Colonic mucosa (tissue), 4 donors: ENCODE measurements around the gene SLC38A5. TPM values are rescaled to one million over a fixed set of nuclear protein-coding genes. Genes with fewer than 3 reads are reported as not detected.

Experiments
- DNase-seq: peaks from one replicate; pipeline ENCODE4 v3.0.0-alpha.2; 2020
- H3K27ac ChIP-seq: fragments of 200-600 bp; one replicate; pipeline ENCODE4 v1.8.0; 2021
- H3K27me3 ChIP-seq: fragments of 200-600 bp; one replicate; pipeline ENCODE4 v1.8.0; 2021
- H3K36me3 ChIP-seq: fragments of 200-600 bp; one replicate; pipeline ENCODE4 v1.8.0; 2021
- H3K4me1 ChIP-seq: fragments of 200-600 bp; one replicate; pipeline ENCODE4 v1.8.0; 2021; ENCODE audit warnings: mild to moderate bottlenecking
- H3K4me3 ChIP-seq: fragments of 200-600 bp; one replicate; pipeline ENCODE4 v1.8.0; 2021
- H3K9ac ChIP-seq, 2 donors: one replicate each; pipeline ENCODE4 v1.7.0; 2013; ENCODE audit warnings: control low read depth in 2 of 2, low read depth in 2 of 2, low read length in 2 of 2
- H3K9me3 ChIP-seq: fragments of 200-600 bp; one replicate; pipeline ENCODE4 v1.8.0; 2021
- CTCF ChIP-seq: fragments of 200-600 bp; IDR thresholded peaks from one replicate; pipeline ENCODE4 v1.8.0; 2022; ENCODE audit warnings: antibody characterized with exemption, mild to moderate bottlenecking
- intact Hi-C: fragments of 100-400 bp; cut with DNase I; formaldehyde crosslinking; loops from one replicate; pipeline ENCODE4 v1.14.1; 2022
- total RNA-seq, 2 donors: library from RNA; stranded (reverse); fragmentation: NEBNext Ultra II Directional in 1 of 2; extraction: Animal tissue kit (Norgen Biotek cat#: 25700) in 1 of 2; gene quantifications; one replicate each; pipeline ENCODE4 v1.2.1, GENCODE V29; 2021
- donor health status: healthy.
- donor health status: DM: no; HTN: no; CAD: no.
- donor health status: DM: no; HTN: no; CAD: no.

Gene SLC38A5
- total RNA-seq, 2 donors from 2014 or later, result 18.8 to 89.3 TPM

GRCh38 chrX:48465336-48465933, 4.6 kb downstream of the SLC38A5 start:
- TF ChIP-seq CTCF, result no peak
- Histone ChIP-seq H3K4me3 (no peak overlapping the region), H3K4me1 (no peaks in the 10 kb centered on the region), H3K27ac (no peak overlapping the region), H3K9me3 (no peaks in the 10 kb centered on the region), H3K27me3 (no peaks in the 10 kb centered on the region), H3K36me3 (no peaks in the 10 kb centered on the region), H3K9ac (no peak overlapping the region)
- intact Hi-C loops, result no loop called here
- DNase-seq, result no peak

- no peak for TF ChIP-seq CTCF
- no peak overlapping the region for H3K9ac ChIP-seq
- no peak overlapping the region for H3K4me3 ChIP-seq
- H3K27me3 ChIP-seq, result no peaks in the 10 kb centered on the region
- DNase-seq, result no peak
- intact Hi-C loops, result no loop called here
- no peak overlapping the region for H3K27ac ChIP-seq
- no peaks in the 10 kb centered on the region for H3K4me1 ChIP-seq
- no peaks in the 10 kb centered on the region for H3K9me3 ChIP-seq
- no peaks in the 10 kb centered on the region for H3K36me3 ChIP-seq
Observed at GRCh38 chrX:48461830-48462229, 8.2 kb downstream of the SLC38A5 start.

GRCh38 chrX:48460606-48461005, 9.5 kb downstream of the SLC38A5 start:
- Histone ChIP-seq H3K27ac (no peak overlapping the region), H3K4me3 (no peak overlapping the region), H3K9ac (no peak overlapping the region), H3K36me3 (no peaks in the 10 kb centered on the region), H3K4me1 (no peaks in the 10 kb centered on the region), H3K9me3 (no peaks in the 10 kb centered on the region), H3K27me3 (no peaks in the 10 kb centered on the region)
- no peak for TF ChIP-seq CTCF
- no peak for DNase-seq
- intact Hi-C loops, result no loop called here

- TF ChIP-seq CTCF, result no peak
- DNase-seq, result no peak
- intact Hi-C loops, result no loop called here
- no peak overlapping the region for H3K27ac ChIP-seq
- no peaks in the 10 kb centered on the region for H3K36me3 ChIP-seq
- H3K4me1 ChIP-seq, result no peaks in the 10 kb centered on the region
- H3K9me3 ChIP-seq, result no peaks in the 10 kb centered on the region
- H3K27me3 ChIP-seq, result no peaks in the 10 kb centered on the region
- H3K4me3 ChIP-seq, result no peak overlapping the region
- H3K9ac ChIP-seq, result no peak overlapping the region
Observed at GRCh38 chrX:48460031-48460430, 10.0 kb downstream of the SLC38A5 start.

- intact Hi-C loops, result no loop called here
- no peak overlapping the region for H3K27ac ChIP-seq
- TF ChIP-seq CTCF, result no peak
- no peaks in the 10 kb centered on the region for H3K27me3 ChIP-seq
- no peak for DNase-seq
- H3K9ac ChIP-seq, result no peak overlapping the region
- H3K4me1 ChIP-seq, result no peaks in the 10 kb centered on the region
- H3K4me3 ChIP-seq, result no peak overlapping the region
- H3K36me3 ChIP-seq, result no peaks in the 10 kb centered on the region
- H3K9me3 ChIP-seq, result no peaks in the 10 kb centered on the region
Observed at GRCh38 chrX:48459483-48459882, 10.6 kb downstream of the SLC38A5 start.
